HCT116 (cell line): ENCODE results near the gene ZBTB47.

Experiments
- CEBPB ChIP-seq: IDR thresholded peaks from 2 replicates; pipeline ENCODE4 v1.6.1; 2012; ENCODE audit warnings: low read depth
- CTCF ChIP-seq, 3 experiments: fragments of 200-600 bp in 1 of 3; sonication (generic) in 1 of 3; IDR thresholded peaks in 2 of 3; conservative IDR thresholded peaks in 1 of 3; 2 replicates each; pipeline ENCODE4 v1.5.1; 2012 to 2017; ENCODE audit warnings: low read depth in 2 of 3, low read length in 2 of 3, antibody characterized with exemption in 1 of 3, borderline replicate concordance in 1 of 3, control low read depth in 1 of 3, mild to moderate bottlenecking in 1 of 3, mixed read lengths in 1 of 3, mixed run types in 1 of 3, moderate library complexity in 1 of 3; ENCODE audit not compliant: insufficient read depth in 1 of 3
- EZH2phosphoT487 ChIP-seq: fragments of 200-600 bp; IDR thresholded peaks from 2 replicates; pipeline ENCODE4 v1.6.1; 2018; ENCODE audit warnings: antibody characterized with exemption, borderline replicate concordance
- SP1 ChIP-seq: IDR thresholded peaks from 2 replicates; pipeline ENCODE4 v1.6.1; 2012; ENCODE audit warnings: low read depth

- TF ChIP-seq CTCF (IDR thresholded peaks at IDR 0.05 in 2 of 3, conservative IDR thresholded peaks at IDR 0.05 in 1 of 3; ENCODE audit: borderline replicate concordance in 1 of 3, insufficient read depth in 1 of 3, low read depth in 2 of 3, low read length in 2 of 3): no peak
- TF ChIP-seq SP1: no peak
- no peak for TF ChIP-seq EZH2phosphoT487
- no peak for TF ChIP-seq CEBPB
Measured at GRCh38 chr3:42610976-42611375, 42.5 kb upstream of the ZBTB47 start.
